IMR-90 (cell line): ENCODE results near the gene CXCL12. TPM values are rescaled to one million over a fixed set of nuclear protein-coding genes. Genes with fewer than 3 reads are reported as not detected.
A peak's percentile ranks its signal among the peaks of the same experiment; 100 is the strongest.

Source experiments
- ATAC-seq: fragments of 200-7000 bp; cut with Tn5 transposase; 2 replicates; pipeline ENCODE4 v1.9.1; 2020; ENCODE audit warnings: low read depth, mild to moderate bottlenecking, moderate library complexity
- BruUV-seq: library from RNA; stranded (reverse); fragments of 400-500 nt; replicated peaks from 2 replicates; lab custom pipeline; 2021; lab: Mats Ljungman, UMichigan
- CTCF ChIA-PET: fragments of 300-600 bp; formaldehyde crosslinking; extraction: SDS; loops from one replicate; lab custom pipeline; 2021; ENCODE audit warnings: antibody characterized with exemption; lab: Yijun Ruan, JAX
- POLR2A ChIA-PET: fragments of 300-600 bp; sonication (Branson Sonifier 250); formaldehyde crosslinking; loops from one replicate; lab custom pipeline; 2022; ENCODE audit warnings: antibody characterized with exemption; ENCODE audit not compliant: unreplicated experiment; lab: Charles Lee
- DNase-seq: peaks from one replicate; pipeline ENCODE4 v3.0.0; 2013
- H2AFZ ChIP-seq: replicated peaks from 2 replicates; pipeline ENCODE3; 2013; ENCODE audit warnings: low read length, mild to moderate bottlenecking; ENCODE audit not compliant: poor library complexity
- H2AK5ac ChIP-seq: 2 replicates; pipeline ENCODE4 v1.6.1; 2013; ENCODE audit warnings: low read depth, low read length, inconsistent platforms
- H2AK9ac ChIP-seq: replicated peaks from 2 replicates; pipeline ENCODE3; 2013; ENCODE audit warnings: mild to moderate bottlenecking, low read depth, low read length, moderate library complexity; ENCODE audit not compliant: poor library complexity
- H2BK120ac ChIP-seq: 2 replicates; pipeline ENCODE4 v1.6.1; 2013; ENCODE audit warnings: low read depth, low read length, inconsistent platforms
- H2BK15ac ChIP-seq: 3 replicates; pipeline ENCODE4 v1.6.1; 2013; ENCODE audit warnings: low read depth, low read length, inconsistent platforms
- H2BK20ac ChIP-seq: 2 replicates; pipeline ENCODE4 v1.6.1; 2013; ENCODE audit warnings: low read depth, mild to moderate bottlenecking, inconsistent platforms, low read length, moderate library complexity
- H2BK5ac ChIP-seq: 2 replicates; pipeline ENCODE4 v1.6.1; 2013; ENCODE audit warnings: mild to moderate bottlenecking, low read depth, low read length, inconsistent platforms; ENCODE audit not compliant: poor library complexity, severe bottlenecking
- H3K14ac ChIP-seq: replicated peaks from 2 replicates; pipeline ENCODE4 v1.6.1; 2013; ENCODE audit warnings: low read depth, low read length, inconsistent platforms
- H3K18ac ChIP-seq: 2 replicates; pipeline ENCODE4 v1.6.1; 2013; ENCODE audit warnings: low read depth, low read length, control low read depth
- H3K23ac ChIP-seq: 2 replicates; pipeline ENCODE4 v1.6.1; 2013; ENCODE audit warnings: low read depth, low read length, inconsistent platforms
- H3K27ac ChIP-seq: 2 replicates; pipeline ENCODE4 v1.5.1; 2013; ENCODE audit warnings: mild to moderate bottlenecking, control low read depth, low read length; ENCODE audit not compliant: insufficient read depth
- H3K27me3 ChIP-seq: 2 replicates; pipeline ENCODE4 v1.6.1; 2013; ENCODE audit warnings: low read length; ENCODE audit not compliant: control insufficient read depth, insufficient read depth
- H3K36me3 ChIP-seq: 2 replicates; pipeline ENCODE4 v1.6.1; 2013; ENCODE audit warnings: low read length, mixed read lengths; ENCODE audit not compliant: control insufficient read depth, insufficient read depth
- H3K4ac ChIP-seq: 2 replicates; pipeline ENCODE4 v1.6.1; 2013; ENCODE audit warnings: low read depth, low read length, inconsistent platforms
- H3K4me1 ChIP-seq: 2 replicates; pipeline ENCODE4 v1.6.1; 2013; ENCODE audit warnings: low read length, mixed read lengths; ENCODE audit not compliant: control insufficient read depth, insufficient read depth
- H3K4me2 ChIP-seq: 2 replicates; pipeline ENCODE4 v1.6.1; 2013; ENCODE audit warnings: low read depth, mild to moderate bottlenecking, control low read depth, low read length, moderate library complexity
- H3K4me3 ChIP-seq: 2 replicates; pipeline ENCODE4 v1.5.1; 2013; ENCODE audit warnings: low read depth, mild to moderate bottlenecking, control low read depth, low read length, moderate library complexity; ENCODE audit not compliant: insufficient read depth
- H3K56ac ChIP-seq: 2 replicates; pipeline ENCODE4 v1.6.1; 2013; ENCODE audit warnings: low read length, inconsistent platforms; ENCODE audit not compliant: insufficient read depth; ENCODE audit errors: extremely low read depth
- H3K79me1 ChIP-seq, 2 experiments: 2 replicates each; pipeline ENCODE4 v1.6.1; 2013; ENCODE audit warnings: low read length in 2 of 2, inconsistent platforms in 1 of 2, low read depth in 1 of 2
- H3K9ac ChIP-seq: 2 replicates; pipeline ENCODE4 v1.6.1; 2013; ENCODE audit warnings: low read depth, low read length, control low read depth
- H3K9me1 ChIP-seq: 2 replicates; pipeline ENCODE4 v1.6.1; 2013; ENCODE audit warnings: low read length, inconsistent platforms; ENCODE audit not compliant: insufficient read depth
- H3K9me3 ChIP-seq: 2 replicates; pipeline ENCODE4 v1.6.1; 2013; ENCODE audit warnings: low read length; ENCODE audit not compliant: control insufficient read depth, insufficient read depth
- H4K20me1 ChIP-seq: 2 replicates; pipeline ENCODE4 v1.6.1; 2013; ENCODE audit warnings: low read length, inconsistent platforms; ENCODE audit not compliant: insufficient read depth
- H4K5ac ChIP-seq: 2 replicates; pipeline ENCODE4 v1.6.1; 2013; ENCODE audit warnings: mild to moderate bottlenecking, low read depth, low read length, control low read depth
- H4K8ac ChIP-seq, 2 experiments: 2 replicates each; pipeline ENCODE4 v1.6.1; 2013; ENCODE audit warnings: low read depth in 2 of 2, low read length in 2 of 2, control low read depth in 1 of 2, inconsistent platforms in 1 of 2
- H4K91ac ChIP-seq: 2 replicates; pipeline ENCODE4 v1.6.1; 2013; ENCODE audit warnings: low read depth, low read length, inconsistent platforms; ENCODE audit not compliant: insufficient read depth
- CHD1 ChIP-seq: IDR thresholded peaks from 2 replicates; pipeline ENCODE4 v1.6.1; 2012; ENCODE audit warnings: low read depth, low read length, improper control_type of control experiment
- NFE2L2 ChIP-seq: fragments of 150-350 bp; IDR thresholded peaks from 2 replicates; pipeline ENCODE4 v1.6.1; 2016; ENCODE audit warnings: low read depth, mild to moderate bottlenecking, low read length
- WGBS, 2 experiments: methylation state at CpG; one replicate each; pipeline versions ENCODE4 v1.1.5 to v1.1.7; 2013; ENCODE audit warnings: missing lambda C conversion rate in 2 of 2; ENCODE audit not compliant: insufficient read length in 1 of 2; ENCODE audit errors: extremely low coverage in 2 of 2; 5-methylcytosine and 5-hydroxymethylcytosine counted together
- dilution Hi-C: fragments of 300-500 bp; cut with HindIII; formaldehyde crosslinking; loops from one replicate; pipeline ENCODE4 v1.14.3; 2018; ENCODE audit warnings: low sequenced_read_pairs; ENCODE audit not compliant: unreplicated experiment
- in situ Hi-C: fragments of 300-500 bp; cut with MboI; formaldehyde crosslinking; loops from 3 replicates; pipeline ENCODE4 v1.14.3; 2019; ENCODE audit warnings: low sequenced_read_pairs, inconsistent platforms, mixed read lengths
- intact Hi-C: fragments of 100-400 bp; cut with micrococcal nuclease; formaldehyde crosslinking; loops from 2 replicates; pipeline ENCODE4 v1.10.0; 2022
- polyA plus RNA-seq, 3 experiments: library from polyadenylated mRNA; depleted of rRNA; stranded (reverse); fragments of >200 nt; gene quantifications; 2 replicates each; pipeline ENCODE4 v1.2.3, GENCODE V29; 2012; ENCODE audit warnings: low replicate concordance in 1 of 3
- total RNA-seq: library from RNA; depleted of rRNA; stranded (reverse); fragments of >200 nt; gene quantifications from 2 replicates; pipeline ENCODE4 v1.2.3, GENCODE V29; 2012

Gene CXCL12
- total and polyA plus RNA-seq, 2 of the 4 experiments (the other 2 are of a cell fraction) = 15.8 to 80.7 TPM

GRCh38 chr10:44337081-44337480, 47.8 kb downstream of the CXCL12 start:
- Histone ChIP-seq H4K5ac (no peak overlapping the region), H3K4me2 (no peak overlapping the region), H3K9me1 (peaks cover 6% of the 10 kb centered on the region; the same call in 1 of the 2 replicates), H3K18ac (no peak overlapping the region), H3K9ac (no peak overlapping the region), H3K4me1 (peaks cover 14% of the 10 kb centered on the region), H3K36me3 (no peaks in the 10 kb centered on the region), H4K8ac (no peak overlapping the region), H3K4ac (no peak overlapping the region), H3K14ac (no peak overlapping the region), H4K91ac (no peak overlapping the region), H2BK5ac (no peak overlapping the region), H3K79me1 (no peaks in the 10 kb centered on the region), H3K56ac (no peak overlapping the region), H3K23ac (no peak overlapping the region), H2BK120ac (no peak overlapping the region), H3K27me3 (peaks cover 5% of the 10 kb centered on the region; the same call in 1 of the 2 replicates), H2BK20ac (no peak overlapping the region), H3K4me3 (no peak overlapping the region), H2AK9ac (peak overlapping the region; percentile 33), H2AK5ac (no peak overlapping the region), H4K20me1 (no peaks in the 10 kb centered on the region), H3K27ac (no peak overlapping the region), H3K9me3 (no peaks in the 10 kb centered on the region), H2BK15ac (no peak overlapping the region), H2AFZ (no peak overlapping the region)
- ChIA-PET POLR2A (no interaction called here), CTCF (no interaction called here)
- in situ Hi-C loops (no loop called here), dilution Hi-C loops (no loop called here), intact Hi-C loops (no loop called here)
- no peak for ATAC-seq
- TF ChIP-seq NFE2L2 = no peak
- no peak for TF ChIP-seq CHD1
- 100% methylated on average over 1 of the region's 4 CpGs; no CpG with 5 or more reads in 1 of the 2 experiments for WGBS, 2 experiments
- BruUV-seq = no TSS peak
- no peak for DNase-seq
